Measurements from ENCODE around the gene TST.

GRCh38 chr22:37024339-37025157, 5.3 kb upstream of the TST start:
- TF ChIP-seq CTCF (IDR thresholded peaks at IDR 0.05) = no peak
- no peak for TF ChIP-seq SREBF2 (IDR thresholded peaks at IDR 0.05)
- TF ChIP-seq POLR2A (IDR thresholded peaks at IDR 0.05; ENCODE audit: low read length) = no peak
- TF ChIP-seq NFE2L2 (conservative IDR thresholded peaks at IDR 0.05; ENCODE audit: low read length) = no peak
- no peak for TF ChIP-seq ELK1 (IDR thresholded peaks at IDR 0.05; ENCODE audit: low read depth, low read length)
- no peak for TF ChIP-seq SMC3 (IDR thresholded peaks at IDR 0.05)
- TF ChIP-seq RFX5 (IDR thresholded peaks at IDR 0.05) = no peak
